GM19099 (cell line): ENCODE measurements around the gene SUMO3.

Source experiments
- POLR2A ChIP-seq: IDR thresholded peaks from 3 replicates; pipeline ENCODE4 v1.6.1; 2011; ENCODE audit warnings: low read depth; ENCODE audit not compliant: insufficient read length; ENCODE audit errors: extremely low read depth

SUMO3 gene

DNA sequence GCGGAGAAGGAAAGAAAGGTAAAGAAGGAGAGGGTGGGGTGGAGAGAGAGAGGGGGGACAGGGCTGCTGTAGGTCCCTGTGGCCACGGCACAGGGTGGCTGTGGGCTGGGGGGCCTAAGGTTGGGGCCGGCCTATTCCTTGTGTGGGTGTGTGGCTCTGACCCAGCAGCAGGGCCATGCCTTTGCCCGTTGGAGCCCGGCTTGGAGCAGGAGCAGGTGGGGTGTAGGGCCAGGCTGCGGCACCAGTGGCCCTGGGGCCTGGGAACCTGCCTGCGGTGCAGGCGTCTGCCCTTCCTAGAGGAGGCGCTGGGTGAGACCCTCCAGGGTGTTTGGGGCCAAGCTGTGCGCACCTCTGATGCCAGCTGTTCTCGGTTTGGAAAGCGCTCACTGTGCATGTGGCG is 19.7 kb upstream of the SUMO3 start:
- TF ChIP-seq POLR2A: no peak

GRCh38 chr21:44836666-44837471 is 19.0 kb upstream of the SUMO3 start:
- no peak for TF ChIP-seq POLR2A

DNA sequence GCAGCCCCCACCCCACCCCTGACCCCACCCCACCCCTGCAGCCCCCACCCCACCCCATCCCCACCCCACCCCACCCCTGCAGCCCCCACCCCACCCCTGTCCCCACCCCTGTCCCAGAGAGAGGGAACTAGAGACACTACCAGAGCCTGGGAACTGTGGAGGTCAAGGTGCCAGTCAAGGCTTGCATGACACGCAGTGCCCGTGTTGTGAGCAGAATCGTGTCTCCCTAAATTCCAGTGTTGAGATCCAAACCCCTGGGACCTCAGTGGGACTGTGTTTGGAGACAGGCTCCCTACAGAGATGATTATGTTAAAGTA is 18.4 kb upstream of the SUMO3 start:
- TF ChIP-seq POLR2A: no peak

DNA sequence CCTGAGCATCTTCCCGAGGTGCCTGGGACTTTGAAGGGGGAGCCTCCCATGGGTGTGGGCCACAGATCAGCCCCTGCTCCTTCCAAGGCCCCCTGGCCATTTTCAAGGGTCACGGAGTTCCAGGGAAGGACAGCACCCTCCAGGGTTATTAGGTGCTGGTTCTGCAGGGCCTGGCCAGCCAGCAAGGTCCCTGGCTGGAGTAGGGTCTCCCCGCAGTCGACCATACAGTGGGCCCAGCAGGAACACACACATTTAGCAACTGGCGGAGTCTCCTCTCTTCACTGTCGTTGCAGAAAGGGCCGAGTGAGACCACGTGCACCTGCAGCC is 17.7 kb upstream of the SUMO3 start:
- no peak for TF ChIP-seq POLR2A

DNA sequence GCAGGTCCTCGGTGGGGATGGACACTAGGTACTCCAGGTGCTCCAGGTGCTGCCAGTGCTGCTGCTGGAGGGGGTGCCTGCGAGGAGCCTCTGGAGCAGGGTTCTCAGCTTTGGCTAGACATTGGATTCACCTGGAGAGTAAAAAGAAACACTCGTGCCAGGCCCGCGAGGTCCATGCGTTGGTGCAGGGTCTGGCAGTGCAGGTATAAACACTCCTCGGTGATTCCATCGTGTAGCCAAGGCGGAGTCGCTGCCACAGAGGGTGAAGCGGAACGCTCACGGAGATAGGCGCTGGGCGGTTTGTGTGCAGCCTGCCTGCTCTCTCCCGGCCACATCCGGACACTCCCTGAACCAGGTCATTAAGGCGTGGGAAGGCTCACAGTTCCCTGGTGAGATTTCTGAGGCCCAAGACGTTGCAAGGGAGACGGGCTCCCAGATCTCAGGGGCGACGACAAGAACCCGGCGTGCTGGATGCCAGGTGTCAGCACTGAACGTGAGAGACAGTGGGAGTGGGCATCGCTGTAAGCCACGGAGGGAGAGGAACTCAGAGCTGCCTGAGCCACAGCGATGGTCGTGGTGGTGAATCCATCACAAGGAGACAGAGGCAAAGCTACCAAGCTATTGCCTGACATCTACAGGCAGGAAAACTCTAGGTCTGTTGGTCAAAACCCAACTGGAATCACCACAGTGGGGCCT is 17.2 kb upstream of the SUMO3 start:
- no peak for TF ChIP-seq POLR2A

DNA sequence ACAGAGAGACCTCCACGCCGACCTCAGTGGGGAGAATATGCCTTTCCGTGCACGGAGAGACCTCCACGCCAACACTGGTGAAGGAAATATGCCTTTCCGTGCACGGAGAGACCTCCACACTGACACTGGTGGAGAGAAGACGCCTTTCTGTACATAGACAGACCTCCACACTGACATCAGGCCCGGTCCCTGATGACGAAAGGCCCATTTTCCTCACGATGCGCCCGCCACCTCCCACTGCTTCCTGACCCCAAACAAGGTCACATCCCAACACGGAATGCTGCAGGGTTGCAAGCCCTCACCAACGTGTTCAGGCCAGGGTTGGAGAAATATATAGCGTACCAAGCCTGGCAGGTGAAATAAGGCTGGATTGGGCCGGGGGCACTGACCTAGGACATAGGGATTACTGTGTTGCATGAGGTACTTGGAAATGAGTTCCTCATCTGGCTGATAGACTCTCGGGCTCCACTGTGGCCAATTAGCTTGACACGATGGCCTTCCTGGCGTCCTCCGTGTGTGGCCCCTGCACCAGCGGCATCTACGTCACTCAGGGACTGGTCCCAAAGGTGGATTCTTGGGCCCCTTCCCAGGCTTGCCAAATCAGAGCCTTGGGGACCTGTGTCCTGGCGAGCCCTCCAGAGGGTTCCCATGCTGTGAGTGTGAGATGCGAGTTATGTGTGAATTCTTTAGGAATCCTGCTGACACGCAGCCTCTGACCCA is 16.5 kb upstream of the SUMO3 start:
- TF ChIP-seq POLR2A: no peak

- TF ChIP-seq POLR2A: no peak
Observed at GRCh38 chr21:44833663-44834062, 15.8 kb upstream of the SUMO3 start.

DNA sequence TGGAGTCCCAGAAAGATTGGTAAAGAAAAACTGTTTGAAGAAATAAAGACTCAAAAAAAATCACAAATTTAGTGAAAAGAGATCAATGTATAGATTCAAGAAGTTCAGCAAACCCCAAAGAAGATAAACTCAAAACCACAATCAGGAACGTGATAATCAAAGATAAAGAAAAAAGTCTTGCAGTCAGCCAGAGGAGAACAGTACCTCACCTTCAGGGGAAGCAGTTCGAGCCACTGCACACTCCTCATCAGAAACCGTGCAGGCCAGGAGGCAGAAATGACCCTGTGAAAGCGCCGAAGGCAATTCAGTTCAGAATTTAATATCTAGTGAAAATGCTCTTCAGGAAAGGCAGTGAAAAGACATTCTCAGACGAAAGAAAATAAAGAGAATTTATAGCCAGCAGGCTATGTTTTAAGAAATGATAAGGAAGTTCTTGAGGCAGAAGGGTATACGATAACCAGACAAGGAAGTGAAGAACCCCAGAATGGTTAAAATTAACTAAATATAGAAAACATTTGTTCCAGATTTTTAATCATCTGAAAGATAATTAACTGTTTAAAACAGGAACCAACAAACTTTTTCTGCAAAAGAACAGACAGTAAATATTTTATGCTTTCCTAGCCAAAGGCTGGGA is 13.5 kb upstream of the SUMO3 start:
- TF ChIP-seq POLR2A: no peak

DNA sequence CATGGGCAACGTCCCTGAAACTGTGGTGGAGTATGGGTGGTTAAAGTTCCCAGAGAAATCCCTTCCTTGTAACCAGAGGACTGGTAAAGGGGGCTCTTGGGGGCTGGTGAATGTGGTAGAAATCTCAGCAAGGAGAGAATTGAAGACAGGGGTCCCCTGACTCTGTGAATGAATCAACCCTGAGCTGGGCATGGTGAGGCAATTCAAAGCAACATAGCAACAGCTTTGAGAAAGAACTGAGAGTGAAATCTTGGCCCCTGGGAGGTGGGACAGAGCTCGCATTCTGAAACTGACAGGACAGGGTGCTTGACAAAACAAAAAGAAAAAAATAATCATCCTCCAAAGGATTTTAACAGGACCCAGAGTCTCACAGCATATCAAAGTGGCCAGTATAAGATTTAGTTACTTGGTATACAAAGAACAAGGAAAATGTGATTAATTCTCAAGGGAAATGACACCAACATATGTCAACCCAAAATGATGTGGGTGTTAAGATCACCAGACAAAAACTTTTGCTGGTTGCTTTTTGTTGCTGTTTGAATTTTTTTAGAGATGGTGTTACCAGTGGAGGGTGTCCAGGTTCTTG is 11.7 kb upstream of the SUMO3 start:
- no peak for TF ChIP-seq POLR2A

- no peak for TF ChIP-seq POLR2A
Observed at GRCh38 chr21:44828362-44829056, 10.6 kb upstream of the SUMO3 start.

DNA sequence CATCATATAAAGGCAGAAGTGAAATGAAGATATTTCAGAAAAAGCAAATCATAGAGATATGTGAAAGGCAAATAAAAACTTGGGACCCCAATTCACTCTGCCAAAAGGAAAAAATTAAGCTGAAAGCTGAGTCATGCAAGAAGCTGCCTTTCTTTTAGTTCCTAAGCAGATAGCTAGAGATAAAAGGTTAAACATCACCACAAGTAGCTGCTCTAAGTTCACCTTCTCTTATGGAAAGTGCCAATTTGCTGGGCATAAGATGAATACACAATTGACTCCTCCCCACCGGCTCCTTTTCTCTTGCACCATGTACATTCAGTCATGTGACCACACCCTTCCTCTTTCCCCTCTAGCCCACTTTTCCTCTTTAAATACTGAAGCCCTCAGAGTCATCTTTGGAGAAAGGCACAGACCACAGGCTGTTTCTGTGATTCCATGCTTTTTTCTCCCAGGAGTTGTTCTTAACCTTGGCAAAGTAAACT is 5.4 kb upstream of the SUMO3 start:
- no peak for TF ChIP-seq POLR2A

DNA sequence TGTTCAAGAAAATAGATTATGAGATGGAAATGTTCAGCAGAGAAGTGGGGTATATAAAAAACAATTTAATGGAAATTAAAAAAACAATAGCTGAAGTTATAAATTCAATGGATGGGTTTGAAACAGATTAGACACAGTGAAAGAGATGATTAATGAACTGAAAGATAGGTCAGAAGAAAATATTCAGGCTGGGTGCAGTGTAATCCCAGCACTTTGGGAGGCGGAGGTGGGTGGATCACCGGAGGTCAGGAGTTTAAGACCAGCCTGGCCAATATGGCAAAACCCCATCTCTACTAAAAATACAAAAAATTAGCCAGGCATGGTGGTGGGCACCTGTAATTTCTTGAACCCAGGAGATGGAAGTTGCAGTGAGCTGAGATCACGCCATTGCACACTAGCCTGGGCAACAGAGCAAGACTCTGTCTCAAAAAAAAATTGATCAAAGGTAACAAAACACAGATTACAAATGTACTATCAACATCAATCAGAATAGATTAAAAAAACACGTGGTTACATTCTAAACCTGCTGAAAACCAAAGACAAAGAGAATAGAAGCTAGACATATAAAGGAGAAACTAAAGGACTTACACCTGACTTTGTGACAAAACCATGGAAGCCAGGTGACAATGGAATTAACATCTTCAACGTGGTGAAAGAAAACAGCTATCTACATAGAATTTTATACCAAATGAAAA is 4.8 kb upstream of the SUMO3 start:
- TF ChIP-seq POLR2A: no peak

DNA sequence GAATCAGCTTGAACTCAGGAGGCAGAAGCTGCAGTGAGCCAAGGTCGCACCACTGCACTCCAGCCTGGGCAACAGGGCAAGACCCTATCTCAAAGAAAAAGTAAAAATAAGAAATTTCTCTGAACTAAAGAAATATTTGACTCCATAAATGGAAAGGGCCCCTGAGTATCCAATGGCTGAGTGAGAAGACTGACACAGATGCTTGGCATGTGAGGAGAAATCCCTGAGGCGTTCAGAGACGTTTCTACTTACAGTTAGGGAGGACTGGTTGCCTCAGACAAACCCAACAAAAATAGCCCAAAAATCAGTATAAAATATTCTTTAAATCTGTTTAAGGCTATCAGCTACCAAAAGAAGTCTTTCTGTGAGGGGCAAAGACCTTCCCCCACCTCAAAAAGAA is 3.0 kb upstream of the SUMO3 start:
- no peak for TF ChIP-seq POLR2A
